Chondrocyte (in vitro differentiated cells): ENCODE data around the gene CNOT4. TPM values are rescaled to one million over a fixed set of nuclear protein-coding genes. Genes with fewer than 3 reads are reported as not detected.

Experiments used
- DNase-seq: peaks from one replicate; pipeline ENCODE4 v3.0.0; 2021; ENCODE audit warnings: mixed read lengths, low spot score
- H3K27ac Mint-ChIP-seq: one replicate; pipeline ENCODE4 v1.8.0; 2021; ENCODE audit warnings: mild to moderate bottlenecking, moderate library complexity, mixed read lengths; ENCODE audit not compliant: unreplicated experiment
- H3K27me3 Mint-ChIP-seq: 2 replicates; pipeline ENCODE4 v1.8.0; 2021; ENCODE audit warnings: low read depth, mixed read lengths
- H3K36me3 Mint-ChIP-seq: 2 replicates; pipeline ENCODE4 v1.8.0; 2021; ENCODE audit warnings: low read depth, mixed read lengths
- H3K4me1 Mint-ChIP-seq: 2 replicates; pipeline ENCODE4 v1.8.0; 2021; ENCODE audit warnings: low read depth, mild to moderate bottlenecking, mixed read lengths
- H3K4me3 Mint-ChIP-seq: one replicate; pipeline ENCODE4 v1.8.0; 2021; ENCODE audit warnings: mild to moderate bottlenecking, moderate library complexity, mixed read lengths; ENCODE audit not compliant: unreplicated experiment
- H3K9me3 Mint-ChIP-seq: 2 replicates; pipeline ENCODE4 v1.8.0; 2021; ENCODE audit warnings: low read depth, mixed read lengths
- CTCF ChIP-seq: fragments of 200-600 bp; sonication (generic); IDR thresholded peaks from 2 replicates; pipeline ENCODE4 v1.5.0; 2021; ENCODE audit warnings: antibody characterized with exemption, mild to moderate bottlenecking, moderate library complexity
- total RNA-seq: library from RNA; stranded (reverse); gene quantifications from 3 replicates; pipeline ENCODE4 v1.2.1, GENCODE V29; 2021

CNOT4 gene
- total RNA-seq, 1 donor from 2014 or later = 17.8 TPM

GRCh38 chr7:135316648-135317313, 193.1 kb downstream of the CNOT4 start:
- TF ChIP-seq CTCF = no peak
- no peaks in the 10 kb centered on the region for H3K9me3 Mint-ChIP-seq
- H3K27me3 Mint-ChIP-seq = peaks cover 6% of the 10 kb centered on the region
- DNase-seq = no peak
- H3K27ac Mint-ChIP-seq = no peak overlapping the region
- peaks cover 12% of the 10 kb centered on the region for H3K4me1 Mint-ChIP-seq
- H3K36me3 Mint-ChIP-seq = no peaks in the 10 kb centered on the region
- H3K4me3 Mint-ChIP-seq = no peak overlapping the region

GRCh38 chr7:135313971-135314370, 195.9 kb downstream of the CNOT4 start:
- H3K4me3 Mint-ChIP-seq = no peak overlapping the region
- no peaks in the 10 kb centered on the region for H3K36me3 Mint-ChIP-seq
- DNase-seq = no peak
- no peaks in the 10 kb centered on the region for H3K4me1 Mint-ChIP-seq
- H3K27ac Mint-ChIP-seq = no peak overlapping the region
- no peaks in the 10 kb centered on the region for H3K9me3 Mint-ChIP-seq
- TF ChIP-seq CTCF = no peak
- H3K27me3 Mint-ChIP-seq = peaks cover 11% of the 10 kb centered on the region

Other genes starting within 250 kb of the CNOT4 start
- 27.0 to 42.1 TPM (median 27.5 TPM) in 3 replicates for gene NUP205, start 47.8 kb upstream of the CNOT4 start, total RNA-seq
- 34.7 to 53.0 TPM (median 36.7 TPM) in 3 replicates for gene STMP1, start 152.4 kb upstream of the CNOT4 start, total RNA-seq
- not detected in 3 replicates for gene SLC13A4, start 218.1 kb upstream of the CNOT4 start, total RNA-seq
- gene FAM180A, start 238.7 kb upstream of the CNOT4 start, total RNA-seq = 0.27 to 1.4 TPM (median 0.31 TPM) in 3 replicates